A549 treated with GW870086 at 1 μM for 4 hours (cell line): ENCODE measurements around the gene C8G. TPM values are rescaled to one million over a fixed set of nuclear protein-coding genes. Genes with fewer than 3 reads are reported as not detected.

Source experiments
- total RNA-seq: library from RNA; stranded (reverse); fragments of 200-300 nt; extraction: Qiagen RNA extraction; gene quantifications from 5 replicates; pipeline ENCODE4 v1.2.3, GENCODE V29; 2022; ENCODE audit warnings: low read depth

Gene C8G
- 0.85 to 2.9 TPM (median 1.4 TPM) in 5 replicates for total RNA-seq

DNA sequence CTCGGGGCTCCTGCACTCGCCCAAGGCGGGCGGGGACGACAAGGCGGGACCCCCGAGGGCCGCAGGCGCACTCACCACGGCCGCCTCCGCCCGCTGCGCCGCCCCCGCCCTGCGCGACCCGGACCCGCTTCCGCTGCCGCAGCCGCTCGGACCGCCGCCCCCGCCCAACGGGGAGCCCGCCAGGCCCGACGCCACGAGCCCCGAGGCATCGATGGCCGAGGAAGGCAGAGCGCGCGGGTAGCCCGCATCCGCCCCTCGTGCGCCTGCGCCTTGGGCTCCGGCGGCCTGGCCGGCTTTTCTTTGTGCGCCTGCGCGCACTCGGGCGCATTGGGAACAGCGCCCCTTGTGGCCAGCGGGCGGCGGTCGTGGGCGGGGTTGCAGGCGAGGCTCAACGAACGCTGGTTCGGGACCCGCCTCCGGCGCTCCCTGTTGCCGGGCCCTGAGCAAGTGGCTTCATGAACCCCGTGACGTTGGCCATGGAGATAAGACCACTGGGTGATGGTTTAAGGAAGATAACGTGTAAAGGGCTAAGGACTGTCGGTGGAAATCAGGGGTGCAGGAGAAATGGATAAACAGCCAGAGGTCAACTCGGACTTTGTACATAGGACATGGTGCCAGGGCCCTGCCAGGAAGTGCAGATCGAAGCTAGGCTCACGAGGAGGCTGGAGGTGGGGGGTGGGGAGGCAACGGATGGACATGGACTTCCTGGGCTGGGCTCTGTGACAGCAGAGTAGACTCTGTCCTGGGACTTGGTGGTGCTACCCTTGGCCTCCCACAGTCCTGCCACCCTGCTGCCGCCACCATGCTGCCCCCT, at the start of gene C8G, which contains the start of gene FBXW5:
TSS of gene C8G (plus strand) at position 725 of the 814 bp plus-strand sequence. CDS start at position 803, 78 bp downstream.
TSS of gene FBXW5 (minus strand) at position 220 of the 814 bp plus-strand sequence. CDS start 655 bp downstream, outside the sequence.

GRCh38 chr9:136951541-136952320, 6.7 kb downstream of the C8G start, which contains the start of gene LCN12:
LCN12 (plus strand) TSS chr9:136952273; CDS start chr9:136952328, 55 bp downstream.

DNA sequence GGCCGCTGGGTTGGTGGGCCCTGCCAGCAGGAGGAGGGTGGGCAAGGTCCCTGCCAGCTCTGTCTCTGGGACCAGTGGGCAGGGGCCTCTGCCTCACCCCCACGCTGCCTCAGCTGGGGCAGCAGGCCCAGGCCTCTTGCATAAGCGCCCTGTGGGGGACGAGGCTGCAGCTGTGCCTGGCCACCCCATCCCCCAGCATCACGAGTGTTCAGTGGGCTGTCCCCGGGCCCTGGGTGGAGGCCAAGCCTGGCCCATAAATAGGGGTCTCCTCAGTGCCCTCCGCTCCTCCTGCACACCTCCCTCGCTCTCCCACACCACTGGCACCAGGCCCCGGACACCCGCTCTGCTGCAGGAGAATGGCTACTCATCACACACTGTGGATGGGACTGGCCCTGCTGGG, 32.2 kb downstream of the C8G start, which contains the start of gene PTGDS:
TSS of gene PTGDS (plus strand) at position 282 of the 400 bp plus-strand sequence. CDS start at position 357, 75 bp downstream.

GRCh38 chr9:136982232-136983051, 37.4 kb downstream of the C8G start, which contains the start of gene LCNL1:
LCNL1 (plus strand) TSS chr9:136982993; CDS start chr9:136983587, 594 bp downstream.

GRCh38 chr9:136991993-136992818, 47.2 kb downstream of the C8G start, which contains the start of gene PAXX:
PAXX (plus strand) TSS chr9:136992422; CDS start chr9:136992444, 22 bp downstream.

Other genes with a start within 250 kb of the C8G start
- gene DIPK1B, start 232.7 kb upstream of the C8G start, total RNA-seq, result 6.9 to 9.6 TPM (median 9.4 TPM) in 5 replicates
- not detected in 5 replicates for gene LCN10, start 202.3 kb upstream of the C8G start, total RNA-seq
- gene LCN6, start 196.7 kb upstream of the C8G start, total RNA-seq, result not detected in 5 replicates
- gene LCN8, start 187.0 kb upstream of the C8G start, total RNA-seq, result not detected in 5 replicates
- gene LCN15, start 180.7 kb upstream of the C8G start, total RNA-seq, result not detected in 5 replicates
- gene TMEM141, start 153.9 kb upstream of the C8G start, total RNA-seq, result 64.6 to 80.7 TPM (median 74.2 TPM) in 5 replicates
- 0.15 to 0.72 TPM (median 0.44 TPM) in 5 replicates for gene CCDC183, start 148.9 kb upstream of the C8G start, total RNA-seq
- 58.9 to 86.1 TPM (median 79.5 TPM) in 5 replicates for gene RABL6, start 137.3 kb upstream of the C8G start, total RNA-seq
- 4.0 to 4.7 TPM (median 4.2 TPM) in 5 replicates for gene AJM1, start 102.8 kb upstream of the C8G start, total RNA-seq
- gene PHPT1, start 95.8 kb upstream of the C8G start, total RNA-seq, result 285 to 343 TPM (median 299 TPM) in 5 replicates
- gene MAMDC4, start 92.9 kb upstream of the C8G start, total RNA-seq, result 2.5 to 5.8 TPM (median 3.1 TPM) in 5 replicates
- 428 to 545 TPM (median 458 TPM) in 5 replicates for gene EDF1, start 78.9 kb upstream of the C8G start, total RNA-seq
- gene TRAF2, start 58.7 kb upstream of the C8G start, total RNA-seq, result 43.8 to 69.5 TPM (median 59.1 TPM) in 5 replicates
- 70.1 to 101 TPM (median 99.1 TPM) in 5 replicates for gene FBXW5, start 505 bp upstream of the C8G start, total RNA-seq
- 0.80 to 1.6 TPM (median 1.3 TPM) in 5 replicates for gene LCN12, start 7.0 kb downstream of the C8G start, total RNA-seq
- gene PTGDS, start 32.3 kb downstream of the C8G start, total RNA-seq, result 0.57 to 0.68 TPM (median 0.66 TPM) in 3 of 5 replicates, not detected in the others
- 0.07 to 0.08 TPM (median 0.08 TPM) in 3 of 5 replicates, not detected in the others for gene LCNL1, start 37.8 kb downstream of the C8G start, total RNA-seq
- 47.9 to 81.3 TPM (median 74.1 TPM) in 5 replicates for gene PAXX, start 47.2 kb downstream of the C8G start, total RNA-seq
- 3.3 to 5.1 TPM (median 4.8 TPM) in 5 replicates for gene CLIC3, start 51.3 kb downstream of the C8G start, total RNA-seq
- gene ABCA2, start 83.0 kb downstream of the C8G start, total RNA-seq, result 21.4 to 27.7 TPM (median 25.4 TPM) in 5 replicates
- gene FUT7, start 86.8 kb downstream of the C8G start, total RNA-seq, result 0.06 TPM in 1 of 5 replicates, not detected in the others
- 44.4 to 81.3 TPM (median 73.5 TPM) in 5 replicates for gene NPDC1, start 100.9 kb downstream of the C8G start, total RNA-seq
- 1.1 to 2.3 TPM (median 1.7 TPM) in 5 replicates for gene ENTPD2, start 108.8 kb downstream of the C8G start, total RNA-seq
- gene SAPCD2, start 125.3 kb downstream of the C8G start, total RNA-seq, result 14.8 to 25.2 TPM (median 21.9 TPM) in 5 replicates
- 9.7 to 13.3 TPM (median 10.7 TPM) in 5 replicates for gene UAP1L1, start 132.3 kb downstream of the C8G start, total RNA-seq
- 39.8 to 52.8 TPM (median 51.9 TPM) in 5 replicates for gene MAN1B1, start 141.7 kb downstream of the C8G start, total RNA-seq
- 81.3 to 123 TPM (median 112 TPM) in 5 replicates for gene DPP7, start 169.5 kb downstream of the C8G start, total RNA-seq
- 0.30 to 0.61 TPM (median 0.40 TPM) in 5 replicates for gene GRIN1, start 193.9 kb downstream of the C8G start, total RNA-seq
- gene LRRC26, start 224.8 kb downstream of the C8G start, total RNA-seq, result 0.70 to 2.1 TPM (median 1.2 TPM) in 5 replicates
- not detected in 5 replicates for gene TMEM210, start 226.8 kb downstream of the C8G start, total RNA-seq
- gene ANAPC2, start 243.3 kb downstream of the C8G start, total RNA-seq, result 25.3 to 36.9 TPM (median 34.6 TPM) in 5 replicates
- gene SSNA1, start 243.4 kb downstream of the C8G start, total RNA-seq, result 105 to 159 TPM (median 141 TPM) in 5 replicates